ENCODE measurements around the gene CEL.

CEL gene

GRCh38 chr9:133105461-133105770 is 43.6 kb downstream of the CEL start:
- H3K36me3 ChIP-seq (ENCODE audit: control insufficient read depth, insufficient read depth, low read length) = peaks cover 81% of the 10 kb centered on the region
- H3K27me3 ChIP-seq (ENCODE audit: control insufficient read depth, insufficient read depth, low read length) = no peaks in the 10 kb centered on the region
- H3K9ac ChIP-seq (ENCODE audit: low read length) = no peak overlapping the region
- H3K4me1 ChIP-seq (ENCODE audit: control insufficient read depth, insufficient read depth, low read length) = peaks cover 2% of the 10 kb centered on the region; the same call in 1 of the 2 replicates
- no peak overlapping the region for H3K4me3 ChIP-seq (ENCODE audit: low read depth, low read length)
- no peak overlapping the region for H3K27ac ChIP-seq (ENCODE audit: low read depth, low read length)
- H3K9me3 ChIP-seq (ENCODE audit: control insufficient read depth, insufficient read depth, low read depth, low read length) = no peaks in the 10 kb centered on the region

- H3K27me3 ChIP-seq (ENCODE audit: control insufficient read depth, insufficient read depth, low read length) = no peaks in the 10 kb centered on the region
- H3K27ac ChIP-seq (ENCODE audit: low read depth, low read length) = no peak overlapping the region
- H3K4me1 ChIP-seq (ENCODE audit: control insufficient read depth, insufficient read depth, low read length) = peaks cover 2% of the 10 kb centered on the region; the same call in 1 of the 2 replicates
- H3K36me3 ChIP-seq (ENCODE audit: control insufficient read depth, insufficient read depth, low read length) = peaks cover 69% of the 10 kb centered on the region
- H3K9me3 ChIP-seq (ENCODE audit: control insufficient read depth, insufficient read depth, low read depth, low read length) = no peaks in the 10 kb centered on the region
- no peak overlapping the region for H3K4me3 ChIP-seq (ENCODE audit: low read depth, low read length)
- no peak overlapping the region for H3K9ac ChIP-seq (ENCODE audit: low read length)
Observed at GRCh38 chr9:133106511-133107244, 44.9 kb downstream of the CEL start.

DNA sequence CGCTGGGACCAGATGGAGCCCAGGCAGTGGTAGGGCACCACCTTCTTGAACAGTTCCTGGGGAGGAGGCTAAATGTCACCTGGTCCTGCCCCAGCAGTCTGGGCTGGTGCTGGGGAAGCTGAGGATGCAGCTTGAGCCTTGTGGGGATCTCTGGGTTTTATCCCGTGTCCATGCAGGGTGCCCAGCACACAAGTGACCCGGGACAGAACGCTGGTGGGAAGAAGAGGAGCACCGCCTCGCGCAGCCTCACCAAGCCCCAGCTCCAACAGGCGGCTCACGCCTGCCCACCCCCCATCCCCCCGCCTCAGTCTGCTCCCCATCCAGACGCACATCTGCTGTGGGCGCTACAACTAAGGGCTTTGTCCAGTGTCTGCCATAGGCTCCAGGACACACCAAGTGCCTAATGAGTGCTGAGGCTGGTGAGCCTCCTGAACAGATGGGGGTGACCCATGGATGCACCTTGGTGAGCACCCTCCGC is 45.5 kb downstream of the CEL start:
- H3K9me3 ChIP-seq (ENCODE audit: control insufficient read depth, insufficient read depth, low read depth, low read length) = no peaks in the 10 kb centered on the region
- H3K4me1 ChIP-seq (ENCODE audit: control insufficient read depth, insufficient read depth, low read length) = peaks cover 2% of the 10 kb centered on the region; the same call in 1 of the 2 replicates
- H3K27ac ChIP-seq (ENCODE audit: low read depth, low read length) = no peak overlapping the region
- H3K36me3 ChIP-seq (ENCODE audit: control insufficient read depth, insufficient read depth, low read length) = peaks cover 62% of the 10 kb centered on the region
- H3K4me3 ChIP-seq (ENCODE audit: low read depth, low read length) = no peak overlapping the region
- H3K27me3 ChIP-seq (ENCODE audit: control insufficient read depth, insufficient read depth, low read length) = no peaks in the 10 kb centered on the region
- H3K9ac ChIP-seq (ENCODE audit: low read length) = no peak overlapping the region

- no peak overlapping the region for H3K4me3 ChIP-seq (ENCODE audit: low read depth, low read length)
- no peak overlapping the region for H3K9ac ChIP-seq (ENCODE audit: low read length)
- peaks cover 54% of the 10 kb centered on the region for H3K36me3 ChIP-seq (ENCODE audit: control insufficient read depth, insufficient read depth, low read length)
- H3K27ac ChIP-seq (ENCODE audit: low read depth, low read length) = no peak overlapping the region
- H3K27me3 ChIP-seq (ENCODE audit: control insufficient read depth, insufficient read depth, low read length) = no peaks in the 10 kb centered on the region
- no peaks in the 10 kb centered on the region for H3K9me3 ChIP-seq (ENCODE audit: control insufficient read depth, insufficient read depth, low read depth, low read length)
- peaks cover 2% of the 10 kb centered on the region; the same call in 1 of the 2 replicates for H3K4me1 ChIP-seq (ENCODE audit: control insufficient read depth, insufficient read depth, low read length)
Observed at GRCh38 chr9:133107961-133108793, 46.4 kb downstream of the CEL start.

- Histone ChIP-seq H3K27ac (ENCODE audit: low read depth, low read length) (no peak overlapping the region), H3K9ac (ENCODE audit: low read length) (no peak overlapping the region), H3K27me3 (ENCODE audit: control insufficient read depth, insufficient read depth, low read length) (no peaks in the 10 kb centered on the region), H3K4me3 (ENCODE audit: low read depth, low read length) (no peak overlapping the region), H3K4me1 (ENCODE audit: control insufficient read depth, insufficient read depth, low read length) (peaks cover 7% of the 10 kb centered on the region), H3K36me3 (ENCODE audit: control insufficient read depth, insufficient read depth, low read length) (peaks cover 50% of the 10 kb centered on the region), H3K9me3 (ENCODE audit: control insufficient read depth, insufficient read depth, low read depth, low read length) (no peaks in the 10 kb centered on the region)
Observed at GRCh38 chr9:133108794-133109641, 47.2 kb downstream of the CEL start.

GRCh38 chr9:133109931-133110650 is 48.3 kb downstream of the CEL start:
- Histone ChIP-seq H3K9ac (ENCODE audit: low read length) (no peak overlapping the region), H3K27me3 (ENCODE audit: control insufficient read depth, insufficient read depth, low read length) (no peaks in the 10 kb centered on the region), H3K36me3 (ENCODE audit: control insufficient read depth, insufficient read depth, low read length) (peaks cover 42% of the 10 kb centered on the region), H3K9me3 (ENCODE audit: control insufficient read depth, insufficient read depth, low read depth, low read length) (no peaks in the 10 kb centered on the region), H3K27ac (ENCODE audit: low read depth, low read length) (no peak overlapping the region), H3K4me1 (ENCODE audit: control insufficient read depth, insufficient read depth, low read length) (peaks cover 17% of the 10 kb centered on the region), H3K4me3 (ENCODE audit: low read depth, low read length) (no peak overlapping the region)

DNA sequence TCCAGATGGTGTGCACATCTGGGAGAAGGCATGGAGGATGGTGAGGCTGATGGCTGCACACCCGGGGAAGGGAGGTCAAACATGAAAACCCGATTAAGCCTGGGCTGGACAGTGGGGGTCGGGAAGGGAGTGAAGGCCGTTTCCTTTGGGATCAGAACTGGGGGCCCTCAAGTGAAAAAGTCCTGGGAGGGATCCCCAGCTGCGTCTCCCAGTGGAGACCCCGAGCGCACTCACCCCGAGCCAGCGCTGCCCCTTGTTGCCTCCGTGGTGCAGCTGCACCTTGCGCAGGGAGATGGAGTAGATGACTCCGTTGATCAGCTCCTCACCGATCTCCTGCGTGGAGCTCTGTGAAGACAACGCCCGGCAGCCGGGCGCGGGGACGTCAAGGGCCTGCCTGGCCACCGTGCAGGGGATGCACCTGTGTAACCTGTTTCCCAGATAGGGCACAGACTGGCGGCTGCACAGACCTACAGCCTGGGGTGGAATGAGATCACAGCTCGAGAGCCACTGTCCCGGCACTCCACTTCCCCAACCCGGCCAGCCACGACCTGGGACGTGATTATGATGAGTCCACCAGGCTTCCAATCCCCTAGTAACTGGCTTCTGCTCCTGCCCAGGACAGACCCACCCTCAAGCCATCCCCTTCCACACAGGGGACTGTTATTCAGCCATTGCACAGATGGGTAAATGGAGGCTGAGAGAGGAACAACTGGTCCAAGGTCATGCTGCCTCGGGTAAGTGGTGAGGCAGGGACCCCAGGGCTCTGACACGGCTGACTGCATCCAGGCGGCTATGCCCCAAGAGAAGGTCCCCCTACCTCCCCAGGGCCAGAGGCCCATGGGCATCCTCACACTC is 50.3 kb downstream of the CEL start:
- peaks cover 29% of the 10 kb centered on the region for H3K36me3 ChIP-seq (ENCODE audit: control insufficient read depth, insufficient read depth, low read length)
- H3K4me3 ChIP-seq (ENCODE audit: low read depth, low read length) = no peak overlapping the region
- H3K27ac ChIP-seq (ENCODE audit: low read depth, low read length) = no peak overlapping the region
- peaks cover 31% of the 10 kb centered on the region; the same call in 1 of the 2 replicates for H3K4me1 ChIP-seq (ENCODE audit: control insufficient read depth, insufficient read depth, low read length)
- H3K9ac ChIP-seq (ENCODE audit: low read length) = no peak overlapping the region
- H3K27me3 ChIP-seq (ENCODE audit: control insufficient read depth, insufficient read depth, low read length) = no peaks in the 10 kb centered on the region
- H3K9me3 ChIP-seq (ENCODE audit: control insufficient read depth, insufficient read depth, low read depth, low read length) = no peaks in the 10 kb centered on the region

DNA sequence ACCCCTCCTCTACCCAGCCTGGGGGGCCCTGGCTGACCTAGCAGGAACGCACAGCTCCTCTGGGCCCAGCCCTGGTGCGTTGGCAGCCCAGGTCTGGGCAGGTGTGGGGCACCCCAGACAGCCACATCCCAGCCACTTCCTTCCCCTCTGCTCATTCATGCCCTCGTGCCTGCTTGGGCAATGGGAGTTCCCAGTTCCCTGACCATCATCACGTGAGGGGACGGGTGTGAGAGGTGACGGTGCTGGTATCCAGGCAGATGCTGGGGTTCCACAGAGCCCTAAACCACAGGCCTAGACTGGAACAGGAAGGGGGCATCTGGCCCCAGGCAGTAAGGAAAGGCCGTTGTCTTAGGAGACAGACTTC is 50.9 kb downstream of the CEL start:
- Histone ChIP-seq H3K36me3 (ENCODE audit: control insufficient read depth, insufficient read depth, low read length) (peaks cover 23% of the 10 kb centered on the region), H3K27me3 (ENCODE audit: control insufficient read depth, insufficient read depth, low read length) (no peaks in the 10 kb centered on the region), H3K4me1 (ENCODE audit: control insufficient read depth, insufficient read depth, low read length) (peaks cover 31% of the 10 kb centered on the region; the same call in 1 of the 2 replicates), H3K27ac (ENCODE audit: low read depth, low read length) (no peak overlapping the region), H3K4me3 (ENCODE audit: low read depth, low read length) (no peak overlapping the region), H3K9me3 (ENCODE audit: control insufficient read depth, insufficient read depth, low read depth, low read length) (no peaks in the 10 kb centered on the region), H3K9ac (ENCODE audit: low read length) (no peak overlapping the region)

GRCh38 chr9:133113163-133113948 is 51.6 kb downstream of the CEL start:
- Histone ChIP-seq H3K9ac (ENCODE audit: low read length) (no peak overlapping the region), H3K36me3 (ENCODE audit: control insufficient read depth, insufficient read depth, low read length) (peaks cover 16% of the 10 kb centered on the region), H3K27me3 (ENCODE audit: control insufficient read depth, insufficient read depth, low read length) (no peaks in the 10 kb centered on the region), H3K4me3 (ENCODE audit: low read depth, low read length) (no peak overlapping the region), H3K9me3 (ENCODE audit: control insufficient read depth, insufficient read depth, low read depth, low read length) (no peaks in the 10 kb centered on the region), H3K4me1 (ENCODE audit: control insufficient read depth, insufficient read depth, low read length) (peaks cover 31% of the 10 kb centered on the region; the same call in 1 of the 2 replicates), H3K27ac (ENCODE audit: low read depth, low read length) (no peak overlapping the region)

All from HUES6 (cell line).